ENCODE measurements around the gene LSP1. TPM values are rescaled to one million over a fixed set of nuclear protein-coding genes. Genes with fewer than 3 reads are reported as not detected.

Gene LSP1
- total RNA-seq, 1 donor from 2014 or later = 29.5 TPM

GRCh38 chr11:1877211-1878136 is 24.6 kb downstream of the LSP1 start:
- Mint-ChIP-seq H3K4me1 (ENCODE audit: unreplicated experiment) (peaks cover 51% of the 10 kb centered on the region), H3K4me3 (ENCODE audit: unreplicated experiment) (no peak overlapping the region), H3K36me3 (ENCODE audit: unreplicated experiment) (no peaks in the 10 kb centered on the region), H3K9me3 (ENCODE audit: unreplicated experiment) (no peaks in the 10 kb centered on the region), H3K27me3 (ENCODE audit: unreplicated experiment) (no peaks in the 10 kb centered on the region), H3K27ac (ENCODE audit: unreplicated experiment) (peak overlapping the region; percentile 95)
- DNase-seq (ENCODE audit: extremely low spot score, unreplicated experiment) = no peak
- no peak for TF ChIP-seq CTCF (IDR thresholded peaks at IDR 0.05)

- H3K4me1 Mint-ChIP-seq (ENCODE audit: unreplicated experiment) = peaks cover 44% of the 10 kb centered on the region
- no peak for DNase-seq (ENCODE audit: extremely low spot score, unreplicated experiment)
These were observed 25.5 kb downstream of the LSP1 start for GRCh38 chr11:1878137-1879031.

GRCh38 chr11:1879342-1879940 is 26.6 kb downstream of the LSP1 start:
- H3K36me3 Mint-ChIP-seq (ENCODE audit: unreplicated experiment) = no peaks in the 10 kb centered on the region
- H3K4me1 Mint-ChIP-seq (ENCODE audit: unreplicated experiment) = peaks cover 39% of the 10 kb centered on the region
- H3K27me3 Mint-ChIP-seq (ENCODE audit: unreplicated experiment) = no peaks in the 10 kb centered on the region
- no peaks in the 10 kb centered on the region for H3K9me3 Mint-ChIP-seq (ENCODE audit: unreplicated experiment)
- H3K4me3 Mint-ChIP-seq (ENCODE audit: unreplicated experiment) = no peak overlapping the region
- TF ChIP-seq CTCF (IDR thresholded peaks at IDR 0.05) = no peak
- peak overlapping the region; percentile 95 for H3K27ac Mint-ChIP-seq (ENCODE audit: unreplicated experiment)
- no peak for DNase-seq (ENCODE audit: extremely low spot score, unreplicated experiment)

More at GRCh38 chr11:1878137-1879031, 25.5 kb downstream of the LSP1 start:
- Mint-ChIP-seq H3K4me3 (ENCODE audit: unreplicated experiment) (no peak overlapping the region), H3K36me3 (ENCODE audit: unreplicated experiment) (no peaks in the 10 kb centered on the region), H3K27me3 (ENCODE audit: unreplicated experiment) (no peaks in the 10 kb centered on the region), H3K9me3 (ENCODE audit: unreplicated experiment) (no peaks in the 10 kb centered on the region), H3K27ac (ENCODE audit: unreplicated experiment) (peak overlapping the region; percentile 95)
- TF ChIP-seq CTCF (IDR thresholded peaks at IDR 0.05) = no peak

- peaks cover 34% of the 10 kb centered on the region for H3K4me1 Mint-ChIP-seq (ENCODE audit: unreplicated experiment)
- no peak for DNase-seq (ENCODE audit: extremely low spot score, unreplicated experiment)
- peak overlapping the region; percentile 95 for H3K27ac Mint-ChIP-seq (ENCODE audit: unreplicated experiment)
- TF ChIP-seq CTCF (IDR thresholded peaks at IDR 0.05) = no peak
- H3K4me3 Mint-ChIP-seq (ENCODE audit: unreplicated experiment) = no peak overlapping the region
- H3K36me3 Mint-ChIP-seq (ENCODE audit: unreplicated experiment) = no peaks in the 10 kb centered on the region
- H3K9me3 Mint-ChIP-seq (ENCODE audit: unreplicated experiment) = no peaks in the 10 kb centered on the region
- H3K27me3 Mint-ChIP-seq (ENCODE audit: unreplicated experiment) = no peaks in the 10 kb centered on the region
These were observed 27.2 kb downstream of the LSP1 start for GRCh38 chr11:1879941-1880720.
